ENCODE measurements around the gene ZNF112. TPM values are rescaled to one million over a fixed set of nuclear protein-coding genes. Genes with fewer than 3 reads are reported as not detected.

ZNF112 gene
- polyA plus RNA-seq, 1 of the 3 experiments (the other 2 are of a cell fraction) = 2.5 TPM

DNA sequence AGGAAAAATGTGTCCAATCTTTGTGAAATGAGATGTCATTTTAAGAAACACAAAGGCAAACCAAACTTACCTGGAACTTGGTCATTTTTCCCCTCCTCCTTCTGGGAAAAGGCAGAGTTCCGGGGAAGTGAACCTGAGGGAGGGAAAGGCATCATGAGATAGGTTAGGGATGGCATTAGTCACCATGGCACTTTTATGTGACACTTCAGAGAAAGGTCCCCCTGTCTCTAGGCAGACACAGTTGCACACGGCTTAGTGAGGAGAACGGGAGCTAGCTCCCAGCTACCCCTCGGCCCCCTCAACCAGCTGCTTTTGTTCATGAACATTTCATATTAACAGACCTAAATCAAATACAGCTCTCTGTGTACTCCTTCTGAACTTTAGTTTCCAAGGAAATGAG is 53.2 kb downstream of the ZNF112 start:
- Histone ChIP-seq H3K4me3 (ENCODE audit: low read depth in 2 of 2, low read length in 1 of 2) (peak overlapping the region; percentile 81 to 94), H3K79me2 (ENCODE audit: insufficient read depth) (peaks cover 3% of the 10 kb centered on the region), H4K20me1 (ENCODE audit: insufficient read depth) (no peaks in the 10 kb centered on the region), H3K4me1 (ENCODE audit: control insufficient read depth in 1 of 2, insufficient read depth in 2 of 2, low read depth in 1 of 2, low read length in 1 of 2) (peaks cover 0 to 4% of the 10 kb centered on the region in 2 experiments; a peak in 2 of 4 replicates), H3K27ac (ENCODE audit: low read depth in 2 of 2, low read length in 1 of 2) (peak overlapping the region; percentile 84 to 98; a peak in 3 of 4 replicates), H3K9ac (peak overlapping the region; percentile 71; the same call in 1 of the 2 replicates), H3F3A (replicated peaks; ENCODE audit: insufficient read depth) (peaks cover 10% of the 10 kb centered on the region), H2AFZ (ENCODE audit: low read depth) (peak overlapping the region; percentile 95; the same call in 1 of the 2 replicates), H3K27me3 (ENCODE audit: insufficient read depth) (no peaks in the 10 kb centered on the region), H3K9me3 (no peaks in the 10 kb centered on the region), H3K36me3 (replicated peaks in 1 of 2; ENCODE audit: control insufficient read depth in 1 of 2, insufficient read depth in 2 of 2, low read length in 1 of 2) (peaks cover 28 to 33% of the 10 kb centered on the region in 2 experiments), H3K9me2 (no peaks in the 10 kb centered on the region), H3K4me2 (peak overlapping the region; percentile 85)
- POLR2A ChIA-PET = interaction anchor here (1.5 kb wide), 1 partner anchor 139 kb away, joined by 4 read pairs; the partner anchor contains the start of gene ZNF226
- TF ChIP-seq, protein P1, sequence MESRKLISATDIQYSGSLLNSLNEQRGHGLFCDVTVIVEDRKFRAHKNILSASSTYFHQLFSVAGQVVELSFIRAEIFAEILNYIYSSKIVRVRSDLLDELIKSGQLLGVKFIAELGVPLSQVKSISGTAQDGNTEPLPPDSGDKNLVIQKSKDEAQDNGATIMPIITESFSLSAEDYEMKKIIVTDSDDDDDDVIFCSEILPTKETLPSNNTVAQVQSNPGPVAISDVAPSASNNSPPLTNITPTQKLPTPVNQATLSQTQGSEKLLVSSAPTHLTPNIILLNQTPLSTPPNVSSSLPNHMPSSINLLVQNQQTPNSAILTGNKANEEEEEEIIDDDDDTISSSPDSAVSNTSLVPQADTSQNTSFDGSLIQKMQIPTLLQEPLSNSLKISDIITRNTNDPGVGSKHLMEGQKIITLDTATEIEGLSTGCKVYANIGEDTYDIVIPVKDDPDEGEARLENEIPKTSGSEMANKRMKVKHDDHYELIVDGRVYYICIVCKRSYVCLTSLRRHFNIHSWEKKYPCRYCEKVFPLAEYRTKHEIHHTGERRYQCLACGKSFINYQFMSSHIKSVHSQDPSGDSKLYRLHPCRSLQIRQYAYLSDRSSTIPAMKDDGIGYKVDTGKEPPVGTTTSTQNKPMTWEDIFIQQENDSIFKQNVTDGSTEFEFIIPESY (IDR thresholded peaks at IDR 0.05; ENCODE audit: borderline replicate concordance, low read depth) = no peak
- TF ChIP-seq, protein P2, sequence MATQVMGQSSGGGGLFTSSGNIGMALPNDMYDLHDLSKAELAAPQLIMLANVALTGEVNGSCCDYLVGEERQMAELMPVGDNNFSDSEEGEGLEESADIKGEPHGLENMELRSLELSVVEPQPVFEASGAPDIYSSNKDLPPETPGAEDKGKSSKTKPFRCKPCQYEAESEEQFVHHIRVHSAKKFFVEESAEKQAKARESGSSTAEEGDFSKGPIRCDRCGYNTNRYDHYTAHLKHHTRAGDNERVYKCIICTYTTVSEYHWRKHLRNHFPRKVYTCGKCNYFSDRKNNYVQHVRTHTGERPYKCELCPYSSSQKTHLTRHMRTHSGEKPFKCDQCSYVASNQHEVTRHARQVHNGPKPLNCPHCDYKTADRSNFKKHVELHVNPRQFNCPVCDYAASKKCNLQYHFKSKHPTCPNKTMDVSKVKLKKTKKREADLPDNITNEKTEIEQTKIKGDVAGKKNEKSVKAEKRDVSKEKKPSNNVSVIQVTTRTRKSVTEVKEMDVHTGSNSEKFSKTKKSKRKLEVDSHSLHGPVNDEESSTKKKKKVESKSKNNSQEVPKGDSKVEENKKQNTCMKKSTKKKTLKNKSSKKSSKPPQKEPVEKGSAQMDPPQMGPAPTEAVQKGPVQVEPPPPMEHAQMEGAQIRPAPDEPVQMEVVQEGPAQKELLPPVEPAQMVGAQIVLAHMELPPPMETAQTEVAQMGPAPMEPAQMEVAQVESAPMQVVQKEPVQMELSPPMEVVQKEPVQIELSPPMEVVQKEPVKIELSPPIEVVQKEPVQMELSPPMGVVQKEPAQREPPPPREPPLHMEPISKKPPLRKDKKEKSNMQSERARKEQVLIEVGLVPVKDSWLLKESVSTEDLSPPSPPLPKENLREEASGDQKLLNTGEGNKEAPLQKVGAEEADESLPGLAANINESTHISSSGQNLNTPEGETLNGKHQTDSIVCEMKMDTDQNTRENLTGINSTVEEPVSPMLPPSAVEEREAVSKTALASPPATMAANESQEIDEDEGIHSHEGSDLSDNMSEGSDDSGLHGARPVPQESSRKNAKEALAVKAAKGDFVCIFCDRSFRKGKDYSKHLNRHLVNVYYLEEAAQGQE (IDR thresholded peaks at IDR 0.05; ENCODE audit: low read depth, low read length) = no peak
- WGBS (ENCODE audit: low lambda C conversion rate) = 47% methylated on average over 4 of the region's 4 CpGs
- CTCF ChIA-PET = no interaction called here
- peak; percentile 27 for DNase-seq

DNA sequence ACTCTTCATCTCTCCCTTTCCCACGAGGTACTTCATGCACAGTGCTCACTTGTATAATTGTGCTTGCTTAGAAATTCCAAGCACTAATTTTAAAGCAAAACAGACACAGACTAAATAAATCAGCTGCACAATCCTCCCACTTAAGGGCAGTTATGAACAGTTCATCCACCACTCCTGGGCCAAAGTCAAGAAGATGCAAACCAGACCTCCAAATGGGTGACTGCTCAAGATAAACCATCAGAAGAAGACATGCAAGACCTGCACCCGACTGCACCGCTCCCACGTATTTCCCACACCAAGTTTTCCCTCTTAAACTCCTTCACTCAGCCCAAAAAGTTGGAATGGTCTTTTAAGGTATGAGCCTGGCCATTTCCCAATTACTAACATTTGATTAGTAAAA is 71.5 kb downstream of the ZNF112 start:
- 73% methylated on average over 4 of the region's 4 CpGs for WGBS (ENCODE audit: low lambda C conversion rate)
- no peaks in the 10 kb centered on the region for H3K9me3 ChIP-seq

More for the DNA sequence above, 71.5 kb downstream of the ZNF112 start:
- Histone ChIP-seq H3K27ac (ENCODE audit: low read depth in 2 of 2, low read length in 1 of 2) (no peak overlapping the region), H3K4me3 (ENCODE audit: low read depth in 2 of 2, low read length in 1 of 2) (no peak overlapping the region), H4K20me1 (ENCODE audit: insufficient read depth) (no peaks in the 10 kb centered on the region), H3K4me1 (ENCODE audit: control insufficient read depth in 1 of 2, insufficient read depth in 2 of 2, low read depth in 1 of 2, low read length in 1 of 2) (no peaks in the 10 kb centered on the region), H3K4me2 (no peak overlapping the region), H2AFZ (ENCODE audit: low read depth) (no peak overlapping the region), H3K79me2 (ENCODE audit: insufficient read depth) (no peaks in the 10 kb centered on the region), H3K27me3 (ENCODE audit: insufficient read depth) (no peaks in the 10 kb centered on the region), H3K36me3 (replicated peaks in 1 of 2; ENCODE audit: control insufficient read depth in 1 of 2, insufficient read depth in 2 of 2, low read length in 1 of 2) (peaks cover 26 to 39% of the 10 kb centered on the region in 2 experiments), H3K9me2 (no peaks in the 10 kb centered on the region), H3K9ac (no peak overlapping the region), H3F3A (replicated peaks; ENCODE audit: insufficient read depth) (peaks cover 5% of the 10 kb centered on the region)
- no peak for DNase-seq
- POLR2A ChIA-PET = interaction anchor here (0.7 kb wide), 1 partner anchor 20 kb away, joined by 8 read pairs; no protein-coding TSS in a partner anchor
- TF ChIP-seq CTCF (IDR thresholded peaks at IDR 0.05) = no peak
- no peak for TF ChIP-seq CHD2 (IDR thresholded peaks at IDR 0.05; ENCODE audit: low read length, partially characterized antibody)
- TF ChIP-seq TEAD4 (IDR thresholded peaks at IDR 0.05; ENCODE audit: borderline replicate concordance, insufficient read depth) = no peak
- TF ChIP-seq POLR2AphosphoS5 (IDR thresholded peaks at IDR 0.05; ENCODE audit: low read depth, low read length) = no peak
- no peak for TF ChIP-seq GATA2 (CRISPR knock-in tag; IDR thresholded peaks at IDR 0.05)
- CTCF ChIA-PET = no interaction called here

All from SK-N-SH (cell line).